SK-N-SH (cell line): ENCODE measurements around the gene CA12. TPM values are rescaled to one million over a fixed set of nuclear protein-coding genes. Genes with fewer than 3 reads are reported as not detected.

Source experiments
- CTCF ChIA-PET: fragments of 300-600, 350-600 bp; formaldehyde crosslinking; extraction: SDS; loops from one replicate; lab custom pipeline; 2021; lab: Yijun Ruan, JAX
- POLR2A ChIA-PET: fragments of 350-600 bp; sonication (Branson Sonifier 250); formaldehyde crosslinking; extraction: SDS; loops from one replicate; lab custom pipeline; 2020; ENCODE audit warnings: antibody characterized with exemption, inconsistent platforms; lab: Yijun Ruan, JAX
- DNase-seq: peaks from one replicate; pipeline ENCODE4 v3.0.0; 2012
- H2AFZ ChIP-seq: fragments of 200-600 bp; sonication (generic); 2 replicates; pipeline ENCODE4 v1.8.1; 2016; ENCODE audit warnings: antibody characterized with exemption, mild to moderate bottlenecking, low read depth
- H3F3A ChIP-seq: fragments of 200-600 bp; sonication (generic); replicated peaks from 2 replicates; pipeline ENCODE3; 2016; ENCODE audit warnings: antibody characterized with exemption, mild to moderate bottlenecking; ENCODE audit not compliant: insufficient read depth
- H3K27ac ChIP-seq, 2 experiments: fragments of 200-500 bp in 1 of 2; fragments of 200-600 bp in 1 of 2; sonication (Bioruptor generic) in 1 of 2; sonication (generic), shearing (Covaris generic) in 1 of 2; 2 replicates each; pipeline versions ENCODE4 v1.5.1 to v1.6.1; 2014 to 2016; ENCODE audit warnings: low read depth in 2 of 2, inconsistent platforms in 1 of 2, low read length in 1 of 2, mild to moderate bottlenecking in 1 of 2, mixed read lengths in 1 of 2
- H3K27me3 ChIP-seq: fragments of 200-600 bp; sonication (generic), shearing (Covaris generic); 2 replicates; pipeline ENCODE4 v1.6.1; 2016; ENCODE audit warnings: mixed run types; ENCODE audit not compliant: insufficient read depth
- H3K36me3 ChIP-seq, 2 experiments: fragments of 200-500 bp in 1 of 2; fragments of 200-600 bp in 1 of 2; sonication (Bioruptor generic) in 1 of 2; sonication (generic) in 1 of 2; replicated peaks in 1 of 2; 2 replicates each; pipeline versions ENCODE3 to v1.5.1; 2014 to 2016; ENCODE audit warnings: low read length in 1 of 2, mild to moderate bottlenecking in 1 of 2; ENCODE audit not compliant: insufficient read depth in 2 of 2, control insufficient read depth in 1 of 2
- H3K4me1 ChIP-seq, 2 experiments: fragments of 200-500 bp in 1 of 2; fragments of 200-600 bp in 1 of 2; sonication (Bioruptor generic) in 1 of 2; sonication (generic), shearing (Covaris generic) in 1 of 2; 2 replicates each; pipeline versions ENCODE4 v1.5.1 to v1.6.1; 2014 to 2016; ENCODE audit warnings: low read depth in 1 of 2, low read length in 1 of 2, mixed run types in 1 of 2; ENCODE audit not compliant: insufficient read depth in 2 of 2, control insufficient read depth in 1 of 2
- H3K4me2 ChIP-seq: fragments of 200-600 bp; sonication (generic), shearing (Covaris generic); 2 replicates; pipeline ENCODE4 v1.6.1; 2017; ENCODE audit warnings: mixed run types
- H3K4me3 ChIP-seq, 2 experiments: fragments of 200-500 bp in 1 of 2; fragments of 200-600 bp in 1 of 2; sonication (Bioruptor generic) in 1 of 2; sonication (generic), shearing (Covaris generic) in 1 of 2; 2 replicates each; pipeline versions ENCODE4 v1.5.1 to v1.8.1; 2014 to 2016; ENCODE audit warnings: low read depth in 2 of 2, inconsistent platforms in 1 of 2, low read length in 1 of 2, mild to moderate bottlenecking in 1 of 2, mixed read lengths in 1 of 2, moderate library complexity in 1 of 2
- H3K79me2 ChIP-seq: fragments of 200-600 bp; sonication (generic); 2 replicates; pipeline ENCODE4 v1.8.1; 2017; ENCODE audit warnings: mild to moderate bottlenecking; ENCODE audit not compliant: insufficient read depth
- H3K9ac ChIP-seq: fragments of 200-600 bp; sonication (generic); 2 replicates; pipeline ENCODE4 v1.6.1; 2017; ENCODE audit warnings: mixed run types
- H3K9me2 ChIP-seq: fragments of 200-600 bp; sonication (generic); 2 replicates; pipeline ENCODE4 v1.6.1; 2017; ENCODE audit warnings: mixed run types
- H3K9me3 ChIP-seq: fragments of 200-600 bp; sonication (generic); 2 replicates; pipeline ENCODE4 v1.6.1; 2017; ENCODE audit warnings: mixed run types, mild to moderate bottlenecking, moderate library complexity
- H4K20me1 ChIP-seq: fragments of 200-600 bp; sonication (generic); 2 replicates; pipeline ENCODE4 v1.6.1; 2017; ENCODE audit warnings: mild to moderate bottlenecking, mixed run types; ENCODE audit not compliant: insufficient read depth
- ELF1 ChIP-seq: IDR thresholded peaks from 2 replicates; pipeline ENCODE4 v1.4.0; 2012
- EP300 ChIP-seq, 2 experiments: IDR thresholded peaks; 2 replicates each; pipeline versions ENCODE4 v1.4.0 to v1.6.1; 2012; ENCODE audit warnings: borderline replicate concordance in 1 of 2, low read depth in 1 of 2, low read length in 1 of 2
- EZH2phosphoT487 ChIP-seq: fragments of 200-600 bp; sonication (generic); IDR thresholded peaks from 2 replicates; pipeline ENCODE4 v1.6.1; 2017; ENCODE audit warnings: low read depth, mixed run types, mild to moderate bottlenecking, antibody characterized with exemption, moderate library complexity, borderline replicate concordance
- FOSL2 ChIP-seq: IDR thresholded peaks from 2 replicates; pipeline ENCODE4 v1.4.0; 2012; ENCODE audit warnings: low read depth, mild to moderate bottlenecking, moderate library complexity, borderline replicate concordance
- FOXM1 ChIP-seq: IDR thresholded peaks from 2 replicates; pipeline ENCODE4 v1.4.0; 2012; ENCODE audit warnings: low read depth, mild to moderate bottlenecking
- GABPA ChIP-seq: IDR thresholded peaks from 2 replicates; pipeline ENCODE4 v1.4.0; 2012; ENCODE audit warnings: low read depth, mild to moderate bottlenecking
- GATA2 ChIP-seq: sonication (generic); formaldehyde crosslinking; IDR thresholded peaks from 2 replicates; pipeline ENCODE4 v1.5.0; 2020; ENCODE audit warnings: mild to moderate bottlenecking, missing genetic modification reagents
- JUND ChIP-seq: IDR thresholded peaks from 2 replicates; pipeline ENCODE4 v1.4.0; 2012
- MEF2A ChIP-seq: IDR thresholded peaks from 2 replicates; pipeline ENCODE4 v1.4.0; 2012; ENCODE audit warnings: low read depth, borderline replicate concordance
- POLR2AphosphoS5 ChIP-seq: IDR thresholded peaks from 2 replicates; pipeline ENCODE4 v1.6.1; 2012; ENCODE audit warnings: low read depth, low read length
- RAD21 ChIP-seq: IDR thresholded peaks from 2 replicates; pipeline ENCODE4 v1.6.1; 2012; ENCODE audit warnings: mild to moderate bottlenecking, low read length
- RFX5 ChIP-seq: IDR thresholded peaks from 2 replicates; pipeline ENCODE4 v1.6.1; 2012; ENCODE audit warnings: mild to moderate bottlenecking, improper control_type of control experiment, low read length
- RXRA ChIP-seq: IDR thresholded peaks from 2 replicates; pipeline ENCODE4 v1.4.0; 2012; ENCODE audit warnings: low read depth, mild to moderate bottlenecking, borderline replicate concordance
- SMC3 ChIP-seq: IDR thresholded peaks from 2 replicates; pipeline ENCODE4 v1.6.1; 2012; ENCODE audit warnings: low read depth, low read length, improper control_type of control experiment
- TCF12 ChIP-seq: IDR thresholded peaks from 2 replicates; pipeline ENCODE4 v1.4.0; 2012
- TEAD4 ChIP-seq: IDR thresholded peaks from 2 replicates; pipeline ENCODE4 v1.4.0; 2012; ENCODE audit warnings: mild to moderate bottlenecking, borderline replicate concordance; ENCODE audit not compliant: insufficient read depth
- YY1 ChIP-seq: IDR thresholded peaks from 2 replicates; pipeline ENCODE4 v1.4.0; 2012; ENCODE audit warnings: low read depth, mild to moderate bottlenecking
- WGBS: methylation state at CpG from one replicate; pipeline ENCODE4 v1.1.6; 2017; ENCODE audit warnings: low lambda C conversion rate; 5-methylcytosine and 5-hydroxymethylcytosine counted together
- polyA plus RNA-seq, 3 experiments: library from polyadenylated mRNA; depleted of rRNA; stranded (reverse); fragments of >200 nt; gene quantifications; 2 replicates each; pipeline ENCODE4 v1.2.3, GENCODE V29; 2012
- TF ChIP-seq, protein P1 (sequence below): IDR thresholded peaks from 2 replicates; pipeline ENCODE4 v1.6.1; 2012; ENCODE audit warnings: mild to moderate bottlenecking, low read depth, low read length, moderate library complexity
- TF ChIP-seq, protein P2 (sequence below): IDR thresholded peaks from 2 replicates; pipeline ENCODE4 v1.4.0; 2012; ENCODE audit warnings: low read depth, borderline replicate concordance
- TF ChIP-seq, protein P3 (sequence below): fragments of 150-350 bp; IDR thresholded peaks from 2 replicates; pipeline ENCODE4 v1.6.1; 2016; ENCODE audit warnings: mild to moderate bottlenecking, low read depth, low read length
- TF ChIP-seq, protein P4 (sequence below): fragments of 200-600 bp; sonication (generic); IDR thresholded peaks from 2 replicates; pipeline ENCODE4 v1.6.1; 2017; ENCODE audit warnings: antibody characterized with exemption, mild to moderate bottlenecking, moderate library complexity

Gene CA12
- polyA plus RNA-seq, 1 of the 3 experiments (the other 2 are of a cell fraction) = 39.4 TPM

- no peaks in the 10 kb centered on the region for H3K9me2 ChIP-seq
- ChIA-PET POLR2A (interaction anchor here (1.6 kb wide), 1 partner anchor 11 kb away, joined by 3 read pairs; no protein-coding TSS in a partner anchor), CTCF (interaction anchor here (0.8 to 5.4 kb wide), 5 partner anchors 8 to 257 kb away, joined by 3 to 32 read pairs (median 4); partner anchors contain the start of gene APH1B)
- H3K36me3 ChIP-seq = peaks cover 21 to 23% of the 10 kb centered on the region in 2 experiments
- 89% methylated on average over 5 of the region's 5 CpGs for WGBS
- no peaks in the 10 kb centered on the region for H3K27me3 ChIP-seq
- H3K4me1 ChIP-seq = peaks cover 0 to 8% of the 10 kb centered on the region in 2 experiments; a peak in 3 of 4 replicates
- H4K20me1 ChIP-seq = no peaks in the 10 kb centered on the region
- no peak overlapping the region for H3K27ac ChIP-seq
- H2AFZ ChIP-seq = no peak overlapping the region
- no peak for TF ChIP-seq RFX5
- no peak for TF ChIP-seq POLR2AphosphoS5
- no peak for TF ChIP-seq FOSL2
- H3F3A ChIP-seq = no peaks in the 10 kb centered on the region
- no peaks in the 10 kb centered on the region for H3K79me2 ChIP-seq
- DNase-seq = no peak
- H3K9me3 ChIP-seq = no peaks in the 10 kb centered on the region
- no peak overlapping the region for H3K4me3 ChIP-seq
- H3K4me2 ChIP-seq = no peak overlapping the region
- H3K9ac ChIP-seq = no peak overlapping the region
Measured at GRCh38 chr15:63305260-63305659, 76.4 kb downstream of the CA12 start.

DNA sequence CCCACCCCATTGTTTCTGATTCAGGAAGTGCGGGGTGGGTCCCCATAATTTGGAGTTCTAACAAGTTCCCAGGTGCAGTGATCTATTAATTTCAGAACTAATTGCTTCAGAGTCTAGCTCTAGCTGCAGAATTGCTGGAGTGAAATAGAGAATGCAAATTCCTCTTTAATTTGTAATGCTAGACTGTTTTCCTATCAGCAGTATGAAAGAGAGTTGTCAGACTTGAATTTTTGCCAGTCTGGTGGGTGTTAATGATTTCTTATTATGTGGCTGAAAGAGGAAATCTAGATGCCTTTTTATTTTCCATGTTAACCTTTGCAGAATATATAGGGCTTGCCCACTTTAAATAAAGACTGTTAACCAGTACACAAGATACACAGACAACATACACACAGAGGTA is 80.6 kb downstream of the CA12 start:
- no peaks in the 10 kb centered on the region for H3F3A ChIP-seq
- H3K4me2 ChIP-seq = no peak overlapping the region
- DNase-seq = no peak
- no peaks in the 10 kb centered on the region for H3K9me2 ChIP-seq
- POLR2A ChIA-PET = no interaction called here
- TF ChIP-seq MEF2A (no peak), RXRA (no peak), FOSL2 (no peak), GABPA (no peak), ELF1 (no peak), EZH2phosphoT487 (no peak), TCF12 (no peak), SMC3 (no peak), RFX5 (no peak), YY1 (no peak), FOXM1 (no peak), RAD21 (no peak), JUND (no peak), GATA2 (CRISPR knock-in tag) (no peak), EP300 (IDR thresholded peaks at IDR 0.05; ENCODE audit: borderline replicate concordance in 1 of 2, low read depth in 1 of 2, low read length in 1 of 2) (no peak), TEAD4 (no peak)
- TF ChIP-seq, protein P1, sequence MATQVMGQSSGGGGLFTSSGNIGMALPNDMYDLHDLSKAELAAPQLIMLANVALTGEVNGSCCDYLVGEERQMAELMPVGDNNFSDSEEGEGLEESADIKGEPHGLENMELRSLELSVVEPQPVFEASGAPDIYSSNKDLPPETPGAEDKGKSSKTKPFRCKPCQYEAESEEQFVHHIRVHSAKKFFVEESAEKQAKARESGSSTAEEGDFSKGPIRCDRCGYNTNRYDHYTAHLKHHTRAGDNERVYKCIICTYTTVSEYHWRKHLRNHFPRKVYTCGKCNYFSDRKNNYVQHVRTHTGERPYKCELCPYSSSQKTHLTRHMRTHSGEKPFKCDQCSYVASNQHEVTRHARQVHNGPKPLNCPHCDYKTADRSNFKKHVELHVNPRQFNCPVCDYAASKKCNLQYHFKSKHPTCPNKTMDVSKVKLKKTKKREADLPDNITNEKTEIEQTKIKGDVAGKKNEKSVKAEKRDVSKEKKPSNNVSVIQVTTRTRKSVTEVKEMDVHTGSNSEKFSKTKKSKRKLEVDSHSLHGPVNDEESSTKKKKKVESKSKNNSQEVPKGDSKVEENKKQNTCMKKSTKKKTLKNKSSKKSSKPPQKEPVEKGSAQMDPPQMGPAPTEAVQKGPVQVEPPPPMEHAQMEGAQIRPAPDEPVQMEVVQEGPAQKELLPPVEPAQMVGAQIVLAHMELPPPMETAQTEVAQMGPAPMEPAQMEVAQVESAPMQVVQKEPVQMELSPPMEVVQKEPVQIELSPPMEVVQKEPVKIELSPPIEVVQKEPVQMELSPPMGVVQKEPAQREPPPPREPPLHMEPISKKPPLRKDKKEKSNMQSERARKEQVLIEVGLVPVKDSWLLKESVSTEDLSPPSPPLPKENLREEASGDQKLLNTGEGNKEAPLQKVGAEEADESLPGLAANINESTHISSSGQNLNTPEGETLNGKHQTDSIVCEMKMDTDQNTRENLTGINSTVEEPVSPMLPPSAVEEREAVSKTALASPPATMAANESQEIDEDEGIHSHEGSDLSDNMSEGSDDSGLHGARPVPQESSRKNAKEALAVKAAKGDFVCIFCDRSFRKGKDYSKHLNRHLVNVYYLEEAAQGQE = no peak
- TF ChIP-seq, protein P2, sequence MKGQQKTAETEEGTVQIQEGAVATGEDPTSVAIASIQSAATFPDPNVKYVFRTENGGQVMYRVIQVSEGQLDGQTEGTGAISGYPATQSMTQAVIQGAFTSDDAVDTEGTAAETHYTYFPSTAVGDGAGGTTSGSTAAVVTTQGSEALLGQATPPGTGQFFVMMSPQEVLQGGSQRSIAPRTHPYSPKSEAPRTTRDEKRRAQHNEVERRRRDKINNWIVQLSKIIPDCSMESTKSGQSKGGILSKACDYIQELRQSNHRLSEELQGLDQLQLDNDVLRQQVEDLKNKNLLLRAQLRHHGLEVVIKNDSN = no peak
- TF ChIP-seq, protein P3, sequence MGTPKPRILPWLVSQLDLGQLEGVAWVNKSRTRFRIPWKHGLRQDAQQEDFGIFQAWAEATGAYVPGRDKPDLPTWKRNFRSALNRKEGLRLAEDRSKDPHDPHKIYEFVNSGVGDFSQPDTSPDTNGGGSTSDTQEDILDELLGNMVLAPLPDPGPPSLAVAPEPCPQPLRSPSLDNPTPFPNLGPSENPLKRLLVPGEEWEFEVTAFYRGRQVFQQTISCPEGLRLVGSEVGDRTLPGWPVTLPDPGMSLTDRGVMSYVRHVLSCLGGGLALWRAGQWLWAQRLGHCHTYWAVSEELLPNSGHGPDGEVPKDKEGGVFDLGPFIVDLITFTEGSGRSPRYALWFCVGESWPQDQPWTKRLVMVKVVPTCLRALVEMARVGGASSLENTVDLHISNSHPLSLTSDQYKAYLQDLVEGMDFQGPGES = no peak
- TF ChIP-seq, protein P4, sequence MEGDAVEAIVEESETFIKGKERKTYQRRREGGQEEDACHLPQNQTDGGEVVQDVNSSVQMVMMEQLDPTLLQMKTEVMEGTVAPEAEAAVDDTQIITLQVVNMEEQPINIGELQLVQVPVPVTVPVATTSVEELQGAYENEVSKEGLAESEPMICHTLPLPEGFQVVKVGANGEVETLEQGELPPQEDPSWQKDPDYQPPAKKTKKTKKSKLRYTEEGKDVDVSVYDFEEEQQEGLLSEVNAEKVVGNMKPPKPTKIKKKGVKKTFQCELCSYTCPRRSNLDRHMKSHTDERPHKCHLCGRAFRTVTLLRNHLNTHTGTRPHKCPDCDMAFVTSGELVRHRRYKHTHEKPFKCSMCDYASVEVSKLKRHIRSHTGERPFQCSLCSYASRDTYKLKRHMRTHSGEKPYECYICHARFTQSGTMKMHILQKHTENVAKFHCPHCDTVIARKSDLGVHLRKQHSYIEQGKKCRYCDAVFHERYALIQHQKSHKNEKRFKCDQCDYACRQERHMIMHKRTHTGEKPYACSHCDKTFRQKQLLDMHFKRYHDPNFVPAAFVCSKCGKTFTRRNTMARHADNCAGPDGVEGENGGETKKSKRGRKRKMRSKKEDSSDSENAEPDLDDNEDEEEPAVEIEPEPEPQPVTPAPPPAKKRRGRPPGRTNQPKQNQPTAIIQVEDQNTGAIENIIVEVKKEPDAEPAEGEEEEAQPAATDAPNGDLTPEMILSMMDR = no peak
- no peak overlapping the region for H2AFZ ChIP-seq
- H3K36me3 ChIP-seq = peaks cover 17 to 26% of the 10 kb centered on the region in 2 experiments
- no peaks in the 10 kb centered on the region for H3K27me3 ChIP-seq
- H4K20me1 ChIP-seq = no peaks in the 10 kb centered on the region
- no peak overlapping the region for H3K4me3 ChIP-seq
- H3K9me3 ChIP-seq = no peaks in the 10 kb centered on the region
- no peaks in the 10 kb centered on the region; a peak in 1 of 4 replicates for H3K4me1 ChIP-seq
- H3K9ac ChIP-seq = no peak overlapping the region
- no peak overlapping the region for H3K27ac ChIP-seq
- 100% methylated on average over 1 of the region's 1 CpG for WGBS
- CTCF ChIA-PET = interaction anchor here (1.3 to 3.3 kb wide), 3 partner anchors 12 to 102 kb away, joined by 4 to 22 read pairs (median 4); no protein-coding TSS in a partner anchor
- no peaks in the 10 kb centered on the region for H3K79me2 ChIP-seq
